Loucy (cell line): ENCODE measurements around the gene CLDN6.
A peak's percentile ranks its signal among the peaks of the same experiment; 100 is the strongest.

Source experiments
- H2AFZ ChIP-seq: fragments of 200-600 bp; sonication (generic); 2 replicates; pipeline ENCODE4 v1.6.0; 2016; ENCODE audit warnings: antibody characterized with exemption, mild to moderate bottlenecking, low read length, moderate library complexity
- H3F3A ChIP-seq: fragments of 200-600 bp; 2 replicates; pipeline ENCODE4 v1.6.0; 2016; ENCODE audit warnings: antibody characterized with exemption, low read depth, mild to moderate bottlenecking
- H3K27me3 ChIP-seq: fragments of 200-600 bp; sonication (generic); 2 replicates; pipeline ENCODE4 v1.6.1; 2014; ENCODE audit warnings: low read length, mild to moderate bottlenecking; ENCODE audit not compliant: insufficient read depth, poor library complexity, severe bottlenecking
- H3K36me3 ChIP-seq: fragments of 200-600 bp; sonication (generic); 2 replicates; pipeline ENCODE4 v1.6.1; 2016; ENCODE audit warnings: low read length; ENCODE audit not compliant: insufficient read depth
- H3K4me1 ChIP-seq: fragments of 200-600 bp; sonication (generic); 2 replicates; pipeline ENCODE4 v1.5.1; 2014; ENCODE audit warnings: low read length, mild to moderate bottlenecking; ENCODE audit not compliant: insufficient read depth, poor library complexity, severe bottlenecking
- H3K4me2 ChIP-seq: fragments of 200-600 bp; sonication (generic); 2 replicates; pipeline ENCODE4 v1.6.0; 2014; ENCODE audit warnings: antibody characterized with exemption, low read length, low read depth, mild to moderate bottlenecking; ENCODE audit not compliant: poor library complexity, severe bottlenecking
- H3K4me3 ChIP-seq: fragments of 200-600 bp; sonication (generic); 2 replicates; pipeline ENCODE4 v1.5.1; 2014; ENCODE audit warnings: low read length, mild to moderate bottlenecking, mixed read lengths; ENCODE audit not compliant: poor library complexity, severe bottlenecking
- H3K79me2 ChIP-seq: fragments of 200-600 bp; sonication (generic); 2 replicates; pipeline ENCODE4 v1.6.1; 2014; ENCODE audit warnings: low read length; ENCODE audit not compliant: insufficient read depth
- H3K9ac ChIP-seq: fragments of 200-600 bp; sonication (generic); 2 replicates; pipeline ENCODE4 v1.6.0; 2014; ENCODE audit warnings: mild to moderate bottlenecking, low read depth, low read length, moderate library complexity; ENCODE audit not compliant: poor library complexity, severe bottlenecking
- H3K9me2 ChIP-seq: fragments of 200-600 bp; sonication (generic); replicated peaks from 2 replicates; pipeline ENCODE4 v1.6.1; 2016; ENCODE audit warnings: low read depth, low read length, mixed read lengths
- H3K9me3 ChIP-seq: fragments of 200-600 bp; sonication (generic); 2 replicates; pipeline ENCODE4 v1.6.1; 2014; ENCODE audit warnings: mild to moderate bottlenecking, antibody characterized with exemption, low read length, low read depth; ENCODE audit not compliant: insufficient read depth
- H4K20me1 ChIP-seq: fragments of 200-600 bp; sonication (generic); 2 replicates; pipeline ENCODE4 v1.6.0; 2014; ENCODE audit warnings: antibody characterized with exemption, low read length, mild to moderate bottlenecking; ENCODE audit not compliant: insufficient read depth, poor library complexity, severe bottlenecking
- EZH2phosphoT487 ChIP-seq: fragments of 200-600 bp; IDR thresholded peaks from 2 replicates; pipeline ENCODE4 v1.6.1; 2018; ENCODE audit warnings: antibody characterized with exemption, mild to moderate bottlenecking, moderate library complexity, borderline replicate concordance
- TF ChIP-seq, protein P1 (sequence below): fragments of 200-600 bp; sonication (generic); conservative IDR thresholded peaks from 2 replicates; pipeline ENCODE4 v1.5.1; 2014; ENCODE audit warnings: mild to moderate bottlenecking, antibody characterized with exemption, low read length

CLDN6 gene

GRCh38 chr16:3060339-3061127 lies 42.5 kb upstream of the CLDN6 start:
- Histone ChIP-seq H3K4me3 (no peak overlapping the region), H3K4me2 (peak overlapping the region; percentile 88), H2AFZ (no peak overlapping the region), H3K9ac (peak overlapping the region; percentile 88), H3K4me1 (peaks cover 17% of the 10 kb centered on the region), H3K9me3 (no peaks in the 10 kb centered on the region), H3K36me3 (no peaks in the 10 kb centered on the region), H3F3A (no peaks in the 10 kb centered on the region), H3K79me2 (peaks cover 31% of the 10 kb centered on the region), H3K9me2 (no peaks in the 10 kb centered on the region), H4K20me1 (peaks cover 8% of the 10 kb centered on the region), H3K27me3 (no peaks in the 10 kb centered on the region)
- TF ChIP-seq, protein P1, sequence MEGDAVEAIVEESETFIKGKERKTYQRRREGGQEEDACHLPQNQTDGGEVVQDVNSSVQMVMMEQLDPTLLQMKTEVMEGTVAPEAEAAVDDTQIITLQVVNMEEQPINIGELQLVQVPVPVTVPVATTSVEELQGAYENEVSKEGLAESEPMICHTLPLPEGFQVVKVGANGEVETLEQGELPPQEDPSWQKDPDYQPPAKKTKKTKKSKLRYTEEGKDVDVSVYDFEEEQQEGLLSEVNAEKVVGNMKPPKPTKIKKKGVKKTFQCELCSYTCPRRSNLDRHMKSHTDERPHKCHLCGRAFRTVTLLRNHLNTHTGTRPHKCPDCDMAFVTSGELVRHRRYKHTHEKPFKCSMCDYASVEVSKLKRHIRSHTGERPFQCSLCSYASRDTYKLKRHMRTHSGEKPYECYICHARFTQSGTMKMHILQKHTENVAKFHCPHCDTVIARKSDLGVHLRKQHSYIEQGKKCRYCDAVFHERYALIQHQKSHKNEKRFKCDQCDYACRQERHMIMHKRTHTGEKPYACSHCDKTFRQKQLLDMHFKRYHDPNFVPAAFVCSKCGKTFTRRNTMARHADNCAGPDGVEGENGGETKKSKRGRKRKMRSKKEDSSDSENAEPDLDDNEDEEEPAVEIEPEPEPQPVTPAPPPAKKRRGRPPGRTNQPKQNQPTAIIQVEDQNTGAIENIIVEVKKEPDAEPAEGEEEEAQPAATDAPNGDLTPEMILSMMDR = no peak
- no peak for TF ChIP-seq EZH2phosphoT487

DNA sequence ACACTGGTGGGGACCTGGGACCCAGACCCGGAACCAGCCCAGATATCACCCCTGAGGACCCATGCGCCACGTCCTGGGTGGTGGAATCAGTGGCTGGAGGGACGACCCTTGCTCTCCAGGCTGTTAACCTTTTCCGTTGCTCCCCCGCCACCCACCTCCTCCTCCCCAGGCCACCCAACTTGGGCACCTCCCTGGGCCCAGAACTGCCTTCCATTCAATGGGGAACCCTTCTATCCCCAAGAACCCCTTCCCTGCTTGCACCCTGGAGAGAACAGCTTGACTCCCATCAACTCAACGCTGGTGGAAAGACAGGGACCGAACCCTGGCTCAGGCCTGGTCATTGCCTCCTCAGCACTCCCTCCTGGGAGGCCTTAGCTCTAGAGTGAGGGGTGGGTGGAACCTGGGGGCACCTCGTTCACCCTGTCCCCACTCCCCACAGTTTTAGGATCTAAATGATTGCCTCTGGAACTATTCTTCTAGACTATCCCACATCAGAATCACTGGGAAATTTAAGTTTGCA lies 41.8 kb upstream of the CLDN6 start:
- no peak for TF ChIP-seq EZH2phosphoT487
- TF ChIP-seq, protein P1 = no peak
- peak overlapping the region; percentile 88 for H3K9ac ChIP-seq
- H3K4me1 ChIP-seq = peaks cover 10% of the 10 kb centered on the region
- no peaks in the 10 kb centered on the region for H3K9me3 ChIP-seq
- H3F3A ChIP-seq = no peaks in the 10 kb centered on the region
- H3K4me3 ChIP-seq = peak overlapping the region; percentile 82
- peak overlapping the region; percentile 88 for H3K4me2 ChIP-seq
- peaks cover 23% of the 10 kb centered on the region; the same call in 1 of the 2 replicates for H3K79me2 ChIP-seq
- no peaks in the 10 kb centered on the region for H3K27me3 ChIP-seq
- H2AFZ ChIP-seq = peak overlapping the region; percentile 64; the same call in 1 of the 2 replicates
- H3K36me3 ChIP-seq = no peaks in the 10 kb centered on the region
- H3K9me2 ChIP-seq = no peaks in the 10 kb centered on the region
- peaks cover 8% of the 10 kb centered on the region for H4K20me1 ChIP-seq

GRCh38 chr16:3059041-3059722 lies 41.2 kb upstream of the CLDN6 start:
- peak overlapping the region; percentile 82 for H3K4me3 ChIP-seq
- no peaks in the 10 kb centered on the region for H3K27me3 ChIP-seq
- H3K9ac ChIP-seq = peak overlapping the region; percentile 88
- no peaks in the 10 kb centered on the region for H3K9me2 ChIP-seq
- peaks cover 18% of the 10 kb centered on the region; the same call in 1 of the 2 replicates for H3K79me2 ChIP-seq
- H4K20me1 ChIP-seq = peaks cover 8% of the 10 kb centered on the region
- H3K36me3 ChIP-seq = no peaks in the 10 kb centered on the region
- peaks cover 10% of the 10 kb centered on the region for H3K4me1 ChIP-seq
- peak overlapping the region; percentile 88 for H3K4me2 ChIP-seq
- H2AFZ ChIP-seq = peak overlapping the region; percentile 70
- H3K9me3 ChIP-seq = no peaks in the 10 kb centered on the region
- TF ChIP-seq EZH2phosphoT487 = no peak
- TF ChIP-seq, protein P1 = peak; percentile 44
- no peaks in the 10 kb centered on the region for H3F3A ChIP-seq
